GM18858 (cell line): ENCODE measurements around the gene IL1RAPL1.

Experiments used
- ATAC-seq: cut with Tn5 transposase; IDR thresholded peaks from one replicate; pipeline ENCODE4 v1.9.1; 2021; ENCODE audit not compliant: unreplicated experiment

The IL1RAPL1 gene

DNA sequence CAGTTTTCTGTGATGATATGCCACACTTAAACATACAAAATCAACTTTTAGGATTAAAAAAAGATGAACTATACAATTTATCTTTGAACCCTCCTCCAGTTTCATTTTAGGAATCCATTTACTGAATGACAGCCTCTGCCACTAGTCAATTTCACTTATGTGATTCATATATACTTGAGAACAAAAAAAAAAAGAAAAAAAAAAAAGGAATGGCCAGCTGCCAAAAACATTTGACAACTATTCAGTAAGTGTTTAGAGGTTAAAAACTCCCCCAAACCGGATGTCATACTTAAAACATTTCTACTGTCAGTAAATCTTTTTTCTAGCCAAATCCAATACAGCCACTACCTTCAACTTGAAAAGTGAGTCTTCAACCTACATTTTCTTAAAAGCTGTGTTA is 1361.4 kb downstream of the IL1RAPL1 start:
- no peak for ATAC-seq

DNA sequence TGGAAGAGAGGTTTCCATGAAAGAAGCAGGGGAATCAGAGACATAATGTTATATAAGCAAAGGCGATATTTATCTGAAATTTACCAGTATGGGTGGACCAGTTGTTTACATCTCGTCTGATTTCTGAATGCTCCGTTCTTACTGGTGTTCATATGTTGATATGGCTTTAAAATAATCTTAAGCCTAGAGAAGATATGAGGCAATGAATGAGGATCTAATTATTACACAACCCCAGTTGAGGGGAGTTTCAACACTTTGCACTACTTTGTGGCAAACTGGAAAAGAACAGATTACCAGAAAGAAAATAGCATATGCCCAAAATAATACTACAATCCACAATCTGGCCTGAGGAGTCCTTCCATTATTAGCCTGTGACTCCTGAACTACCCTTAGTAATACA is 1364.8 kb downstream of the IL1RAPL1 start:
- ATAC-seq, result no peak

GRCh38 chrX:29962061-29962460 is 1374.8 kb downstream of the IL1RAPL1 start:
- ATAC-seq, result no peak

GRCh38 chrX:29965634-29966033 is 1378.4 kb downstream of the IL1RAPL1 start:
- ATAC-seq, result no peak

- ATAC-seq, result no peak
Observed at GRCh38 chrX:29992083-29992482, 1404.8 kb downstream of the IL1RAPL1 start.

- no peak for ATAC-seq
Observed at GRCh38 chrX:30005813-30006212, 1418.6 kb downstream of the IL1RAPL1 start.
